ENCODE measurements around the gene USP34. TPM values are rescaled to one million over a fixed set of nuclear protein-coding genes. Genes with fewer than 3 reads are reported as not detected.

The USP34 gene
- total and polyA plus RNA-seq, 2 of the 8 experiments (the other 6 are each of a cell fraction or from before 2014, with no cell fraction given): 56.7 to 91.7 TPM

GRCh38 chr2:61425605-61426155, 45.2 kb downstream of the USP34 start (continued):
- TF ChIP-seq CHD7 (IDR thresholded peaks at IDR 0.05; ENCODE audit: insufficient replicate concordance, low read length) (no peak), GTF2F1 (IDR thresholded peaks at IDR 0.05; ENCODE audit: borderline replicate concordance, low read depth, low read length) (no peak), RXRA (IDR thresholded peaks at IDR 0.05; ENCODE audit: insufficient read depth, low read depth, low read length) (no peak), CEBPB (IDR thresholded peaks at IDR 0.05; ENCODE audit: low read depth, low read length) (no peak), EGR1 (IDR thresholded peaks at IDR 0.05; ENCODE audit: borderline replicate concordance, low read depth, low read length) (no peak), EP300 (IDR thresholded peaks at IDR 0.05; ENCODE audit: borderline replicate concordance in 1 of 2, low read depth in 2 of 2, low read length in 2 of 2) (no peak), RFX5 (IDR thresholded peaks at IDR 0.05; ENCODE audit: borderline replicate concordance, low read depth, low read length) (no peak), BACH1 (IDR thresholded peaks at IDR 0.05; ENCODE audit: low read length) (no peak)

Measured in H1 (cell line).